NCI-H1930 (cell line): ENCODE results near the gene TSHZ3.

Experiments used
- DNase-seq, 2 experiments: peaks; one replicate each; lab custom pipeline; 2025; lab: John Stamatoyannopoulos, UW

The TSHZ3 gene

GRCh38 chr19:31312009-31312676 is 37.1 kb downstream of the TSHZ3 start:
- no peak for DNase-seq

DNA sequence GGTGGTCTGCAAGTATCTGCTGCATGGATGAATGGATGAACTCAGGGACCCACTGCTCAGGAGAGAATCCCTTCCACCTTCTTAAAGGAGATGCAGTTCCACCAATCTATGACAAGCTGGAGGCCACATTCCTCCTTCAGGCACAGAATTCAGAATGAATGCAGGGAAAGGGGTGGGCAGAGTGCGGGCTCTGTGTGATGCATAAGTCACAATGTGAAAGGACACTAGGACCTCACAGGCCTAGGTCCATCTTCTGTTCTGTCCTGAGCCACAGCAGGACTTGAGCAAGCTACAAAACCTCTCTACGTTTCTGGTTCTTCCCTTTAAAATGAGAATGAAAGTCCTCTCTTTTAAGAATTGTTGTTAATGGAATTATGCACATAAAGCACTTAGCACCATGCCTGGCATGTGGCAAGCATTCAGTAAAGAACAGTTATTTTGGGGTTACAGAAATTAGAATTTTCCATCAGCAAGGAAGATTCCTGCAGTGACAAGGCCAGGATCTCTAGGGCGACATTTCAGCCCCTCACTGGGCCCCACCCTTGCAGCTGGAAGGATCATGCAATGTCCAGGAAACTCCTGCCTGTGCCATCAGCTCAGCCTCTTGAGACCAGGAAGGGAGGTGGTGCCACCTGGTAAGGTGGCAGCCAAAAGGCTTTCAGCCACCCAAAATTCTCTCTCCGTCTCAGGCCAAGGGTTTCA is 38.7 kb downstream of the TSHZ3 start:
- DNase-seq, result no peak

GRCh38 chr19:31308781-31309180 is 40.5 kb downstream of the TSHZ3 start:
- DNase-seq, result no peak

GRCh38 chr19:31307071-31307669 is 42.1 kb downstream of the TSHZ3 start:
- no peak for DNase-seq

DNA sequence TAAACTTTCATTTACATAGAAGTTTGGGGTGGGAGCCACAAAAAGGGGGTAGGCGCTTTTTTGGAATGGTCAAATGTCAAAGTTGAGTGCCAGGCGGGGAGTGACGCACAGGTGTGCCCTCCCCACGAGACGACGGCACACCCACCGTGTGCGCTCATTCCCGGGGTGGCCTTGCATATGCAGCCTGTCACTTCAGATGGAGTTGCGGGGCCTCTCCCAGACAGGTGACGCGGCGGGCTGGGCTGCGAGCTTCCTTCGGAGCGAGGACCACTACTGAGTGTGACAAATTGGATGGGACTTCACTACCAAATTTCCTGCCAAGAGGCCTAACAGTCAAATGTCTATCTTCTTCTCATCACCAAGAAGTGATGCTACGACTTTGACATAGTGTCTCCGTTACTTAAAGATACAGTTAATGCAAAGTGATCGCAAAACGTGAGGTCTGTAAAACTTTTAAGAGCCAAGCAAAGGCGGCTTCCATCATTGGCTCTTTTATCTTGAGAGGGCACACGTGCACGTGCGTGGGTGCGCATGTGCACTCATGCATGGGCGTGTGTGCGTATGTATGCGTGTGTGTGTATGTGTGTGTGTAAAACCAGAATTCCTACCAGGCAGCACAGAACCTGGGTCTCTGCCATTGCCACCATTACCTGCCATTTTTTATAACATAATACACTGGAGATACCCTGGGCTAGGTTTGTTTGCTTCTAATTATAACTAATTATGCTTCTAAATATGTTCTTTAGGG is 43.1 kb downstream of the TSHZ3 start:
- DNase-seq, result no peak

DNA sequence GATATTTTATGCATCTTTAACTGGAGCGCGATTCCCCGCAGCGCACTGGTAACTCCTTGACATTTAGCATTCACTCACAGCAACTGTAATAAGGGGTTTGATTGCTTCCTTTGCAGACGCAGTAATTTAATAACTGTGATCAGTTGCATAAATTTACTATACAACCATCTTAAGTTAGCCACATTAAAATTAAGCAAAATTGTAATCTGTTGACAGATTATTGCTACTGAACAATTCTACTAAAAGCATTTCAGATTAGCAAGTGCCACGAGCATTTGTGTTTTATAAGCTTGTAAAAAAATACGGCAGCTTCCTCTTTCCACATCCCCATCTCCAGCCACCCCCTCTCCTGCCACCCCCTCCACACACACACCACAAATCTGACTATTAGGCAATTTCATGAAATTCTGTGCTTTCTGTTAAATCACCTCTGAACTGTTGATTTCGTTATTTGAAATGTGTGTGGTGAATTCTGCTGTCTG is 44.4 kb downstream of the TSHZ3 start:
- no peak for DNase-seq

DNA sequence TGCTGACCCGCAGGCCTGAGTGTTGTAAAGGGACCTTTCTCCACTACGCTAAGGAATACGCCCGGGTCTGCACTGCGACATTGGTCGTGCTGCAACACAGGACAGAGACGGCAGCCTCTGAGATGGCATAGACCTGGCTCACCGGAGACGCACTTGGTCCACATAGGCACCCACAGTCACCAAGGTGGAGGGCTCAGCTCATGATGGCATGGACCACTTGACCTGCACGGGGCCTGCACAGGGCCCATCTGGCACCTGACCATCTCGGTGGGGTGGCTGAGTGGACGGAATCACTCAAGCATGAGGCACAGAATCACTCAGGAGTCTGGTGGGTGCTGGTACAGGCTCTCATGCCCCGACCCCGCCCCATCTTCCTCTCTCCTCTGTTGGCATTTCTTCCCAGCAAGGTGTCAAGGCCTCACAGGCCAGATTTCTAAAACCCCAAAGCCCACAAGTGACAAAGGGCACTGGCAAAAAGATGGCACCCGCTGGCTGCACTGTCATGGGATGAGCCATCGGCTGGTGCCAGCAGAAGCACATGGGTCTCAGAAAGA is 45.9 kb downstream of the TSHZ3 start:
- no peak for DNase-seq

DNA sequence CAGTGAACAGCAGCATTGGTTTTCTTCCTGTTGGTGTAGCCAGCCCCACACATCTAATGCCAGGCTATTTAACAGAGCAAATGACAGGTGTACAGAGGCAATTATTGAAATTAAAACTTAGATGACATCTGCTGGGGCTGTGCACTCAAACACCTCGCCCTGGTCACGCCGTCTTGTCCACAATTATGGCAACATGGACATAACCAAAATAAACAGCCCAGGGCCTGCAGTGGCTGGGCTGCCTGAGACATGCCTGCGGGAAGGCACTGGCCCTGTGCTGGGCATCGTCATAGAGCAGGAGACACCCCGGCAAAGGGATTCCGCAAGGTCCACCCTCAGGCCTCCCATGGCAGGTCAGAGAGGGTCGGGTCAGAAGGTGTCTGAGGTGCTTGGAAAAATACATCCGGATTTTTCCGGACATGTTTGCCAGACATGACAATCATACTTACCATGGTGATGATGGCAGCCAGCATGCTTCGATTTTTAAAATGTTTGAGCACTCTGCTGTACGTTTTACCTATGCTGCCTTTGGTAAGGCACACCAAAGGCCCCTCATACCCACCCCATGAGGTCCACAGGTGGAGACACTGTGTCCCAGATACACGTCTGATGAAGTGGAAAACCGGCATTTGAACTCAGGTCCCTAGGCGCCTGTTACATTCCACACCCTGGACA is 47.8 kb downstream of the TSHZ3 start:
- no peak for DNase-seq

DNA sequence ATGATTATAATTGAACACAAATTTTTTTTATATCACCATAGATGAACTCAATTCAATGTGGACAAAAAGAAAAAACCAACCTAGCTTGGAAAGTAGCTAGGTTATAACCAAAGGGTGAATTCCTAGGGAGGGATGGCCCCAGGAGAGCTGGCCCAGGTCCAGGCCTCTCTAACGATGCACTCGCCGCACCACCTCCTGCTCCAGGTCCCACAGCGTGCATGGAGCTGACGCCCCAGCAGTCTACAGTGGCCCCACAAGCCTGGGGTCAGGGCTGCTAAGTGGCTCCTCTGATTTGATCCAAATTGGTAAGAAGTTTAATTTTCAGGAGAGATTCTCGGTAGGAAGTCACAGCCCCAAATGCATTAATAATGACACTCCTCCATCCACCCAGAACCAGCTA is 48.8 kb downstream of the TSHZ3 start:
- DNase-seq, result no peak

- DNase-seq, result no peak
Observed at GRCh38 chr19:31299665-31300064, 49.6 kb downstream of the TSHZ3 start.

- DNase-seq, result no peak
Observed at GRCh38 chr19:31297991-31298390, 51.2 kb downstream of the TSHZ3 start.

- DNase-seq, result no peak
Observed at GRCh38 chr19:31296741-31297390, 52.4 kb downstream of the TSHZ3 start.

DNA sequence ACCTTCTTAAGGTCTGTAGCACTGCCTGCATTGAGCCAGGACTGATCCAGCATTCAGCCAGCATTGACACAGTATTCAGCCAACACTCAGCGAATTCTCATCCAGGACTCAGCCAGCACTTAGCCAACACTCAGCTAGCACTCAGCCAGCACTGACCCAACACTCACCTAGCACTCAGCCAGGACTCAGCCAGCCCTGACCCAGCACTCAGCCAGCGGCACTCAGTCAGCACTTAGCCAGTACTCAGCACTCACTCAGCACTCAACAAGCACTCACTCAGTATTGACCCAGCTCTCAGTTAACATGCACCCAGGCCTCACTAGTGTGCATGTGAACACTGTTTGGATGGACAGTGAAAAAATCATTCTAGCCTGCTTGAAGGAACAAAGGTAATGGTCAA is 55.0 kb downstream of the TSHZ3 start:
- DNase-seq, result no peak

DNA sequence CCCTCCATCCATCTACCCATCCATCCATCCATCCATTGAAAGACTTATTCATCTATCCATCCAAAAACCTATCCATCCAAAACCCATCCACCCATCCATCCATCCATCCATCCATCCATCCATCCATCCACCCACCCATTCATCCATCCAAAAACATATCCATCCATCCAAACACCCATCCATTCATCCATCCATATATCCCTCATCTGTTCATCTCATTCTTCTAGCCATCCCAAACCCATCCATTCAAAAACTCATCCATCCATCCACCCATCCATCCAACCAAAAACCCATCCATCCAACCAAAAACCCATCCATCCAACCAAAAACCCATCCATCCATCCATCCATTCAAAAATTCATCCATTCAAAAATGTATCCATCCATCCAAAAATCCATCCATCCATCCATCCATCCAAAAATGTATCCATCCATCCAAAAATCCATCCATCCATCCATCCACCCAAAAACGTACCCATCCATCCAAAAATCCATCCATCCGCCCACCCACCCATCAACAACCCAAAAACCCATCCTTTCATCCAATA is 56.5 kb downstream of the TSHZ3 start:
- DNase-seq, result no peak

DNA sequence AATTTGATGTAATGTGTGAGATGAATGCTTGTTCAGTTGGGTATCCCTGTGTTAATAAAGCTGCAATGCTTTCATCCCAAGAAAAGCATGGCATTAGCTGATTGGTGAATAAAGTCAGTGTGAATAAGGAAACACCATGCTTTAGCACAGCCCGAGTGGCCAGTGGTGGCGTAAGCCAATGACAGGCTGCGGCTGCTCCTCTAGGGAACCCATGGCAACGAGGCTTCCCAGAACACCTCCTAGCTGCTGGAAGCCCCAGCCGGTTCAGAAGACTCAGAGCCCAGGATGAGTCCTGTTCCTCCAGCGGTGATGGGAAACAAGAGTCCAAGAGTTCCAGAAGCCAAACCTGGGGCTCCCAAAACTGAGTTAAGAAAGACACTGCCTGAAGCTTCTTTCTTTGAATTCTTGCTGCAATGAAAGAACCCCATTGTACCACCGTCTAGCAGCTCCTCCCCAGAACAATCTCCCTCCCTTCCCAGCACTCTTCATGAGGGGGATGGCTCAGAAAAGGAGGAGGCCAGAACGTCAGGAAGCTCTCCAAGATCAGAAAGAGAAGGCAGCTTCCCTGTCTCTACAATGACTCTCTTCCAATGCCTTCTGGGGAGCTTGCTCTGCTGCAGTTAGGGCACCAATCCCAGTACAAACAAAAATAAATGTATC is 58.2 kb downstream of the TSHZ3 start:
- no peak for DNase-seq

DNA sequence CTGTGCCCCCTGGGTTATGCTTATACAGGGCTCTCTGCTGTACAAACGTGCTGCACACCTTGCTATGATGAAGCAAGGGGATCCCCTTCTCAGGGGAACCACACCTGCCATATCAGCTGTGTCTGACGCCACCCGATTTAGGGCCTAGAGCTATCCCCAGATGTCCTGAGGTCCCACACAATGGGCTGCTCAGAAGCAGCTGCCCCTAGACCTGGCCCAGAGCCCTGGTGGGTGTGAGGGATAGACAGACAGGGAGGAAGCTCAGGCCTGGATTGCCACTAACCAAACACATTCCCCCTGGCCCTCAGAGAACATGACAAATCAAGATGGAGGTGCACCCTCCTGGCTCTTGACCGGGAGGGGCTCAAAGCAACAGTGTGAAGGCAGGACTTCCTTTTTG is 59.3 kb downstream of the TSHZ3 start:
- no peak for DNase-seq

- DNase-seq, result no peak
Observed at GRCh38 chr19:31289381-31289880, 59.8 kb downstream of the TSHZ3 start.

DNA sequence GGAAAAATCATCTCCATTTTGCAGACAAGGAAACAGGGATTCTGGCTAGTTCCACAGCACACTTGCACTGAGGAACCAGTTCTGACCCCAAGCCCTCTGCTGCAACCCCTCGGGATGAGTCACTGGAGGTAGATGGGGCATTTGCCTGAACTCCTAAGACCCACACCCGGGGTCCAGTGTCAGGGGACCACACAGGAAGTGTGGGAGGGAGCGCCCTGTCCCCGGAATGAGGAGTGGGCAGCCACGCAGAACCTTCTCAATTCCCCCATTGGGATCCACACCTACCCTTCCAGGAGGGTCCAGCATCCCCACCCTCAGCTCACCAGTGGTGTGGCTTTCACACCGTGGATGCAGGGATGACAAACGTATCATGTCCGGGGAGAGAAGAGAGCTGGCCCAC is 62.7 kb downstream of the TSHZ3 start:
- no peak for DNase-seq

DNA sequence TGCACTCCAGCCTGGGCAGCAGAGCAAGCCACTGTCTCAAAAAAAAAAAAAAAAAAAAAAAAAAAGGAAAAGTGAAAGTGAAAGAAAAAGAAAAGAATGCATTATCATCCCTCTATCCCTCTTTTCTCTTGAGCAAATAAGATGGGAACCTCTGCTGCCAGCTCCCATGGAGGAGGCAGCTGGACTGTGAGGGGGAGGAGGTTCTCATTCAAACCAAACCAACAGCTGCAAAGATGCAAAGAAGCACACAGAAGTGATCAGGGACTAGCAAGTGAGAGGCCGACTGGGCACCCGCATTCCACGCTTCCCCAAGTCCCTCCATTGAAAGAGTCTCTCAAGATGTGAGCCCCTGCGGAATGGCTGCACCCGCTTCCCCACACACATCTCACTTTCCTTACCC is 63.5 kb downstream of the TSHZ3 start:
- DNase-seq, result no peak

GRCh38 chr19:31284621-31285020 is 64.6 kb downstream of the TSHZ3 start:
- no peak for DNase-seq
